H1 (cell line): ENCODE measurements around the gene SLIT3. TPM values are rescaled to one million over a fixed set of nuclear protein-coding genes. Genes with fewer than 3 reads are reported as not detected.

ENCODE experiments used
- CTCF ChIA-PET: fragments of 300-600 bp; sonication (Branson Sonifier 250); formaldehyde crosslinking; loops from one replicate; lab custom pipeline; 2021; ENCODE audit not compliant: partially characterized antibody; lab: Charles Lee
- POLR2A ChIA-PET: fragments of 300-600 bp; sonication (Branson Sonifier 250); formaldehyde crosslinking; loops from one replicate; lab custom pipeline; 2021; ENCODE audit warnings: inconsistent platforms; ENCODE audit not compliant: partially characterized antibody; lab: Charles Lee
- DNase-seq, 2 experiments: peaks; one replicate each; pipeline versions ENCODE4 v3.0.0 to v3.0.0-alpha.2; 2010 to 2022; ENCODE audit warnings: low spot score in 2 of 2, low read depth in 1 of 2, mixed read lengths in 1 of 2
- FAIRE-seq: peaks from 2 replicates; lab custom pipeline; 2011; peaks lifted over from hg19 to GRCh38; lab: Jason Lieb, UNC
- H2AFZ ChIP-seq: 2 replicates; pipeline ENCODE4 v1.8.1; 2012; ENCODE audit warnings: low read length, inconsistent platforms
- H2AK5ac ChIP-seq: 2 replicates; pipeline ENCODE4 v1.6.1; 2013; ENCODE audit warnings: low read depth, low read length
- H2BK120ac ChIP-seq: replicated peaks from 2 replicates; pipeline ENCODE3; 2013; ENCODE audit warnings: low read depth, low read length, inconsistent platforms
- H2BK12ac ChIP-seq: 2 replicates; pipeline ENCODE4 v1.6.1; 2013; ENCODE audit warnings: low read depth, low read length
- H2BK15ac ChIP-seq: 2 replicates; pipeline ENCODE4 v1.6.1; 2013; ENCODE audit warnings: low read length
- H2BK20ac ChIP-seq: 2 replicates; pipeline ENCODE4 v1.6.1; 2013; ENCODE audit warnings: low read length
- H2BK5ac ChIP-seq: 2 replicates; pipeline ENCODE4 v1.6.1; 2013; ENCODE audit warnings: low read depth, low read length
- H3K14ac ChIP-seq: 2 replicates; pipeline ENCODE4 v1.6.1; 2013; ENCODE audit warnings: inconsistent platforms; ENCODE audit not compliant: insufficient read length
- H3K18ac ChIP-seq: 2 replicates; pipeline ENCODE4 v1.6.1; 2013; ENCODE audit warnings: low read length; ENCODE audit errors: extremely low read depth
- H3K23ac ChIP-seq: 2 replicates; pipeline ENCODE4 v1.6.1; 2013; ENCODE audit warnings: inconsistent platforms; ENCODE audit not compliant: insufficient read length
- H3K23me2 ChIP-seq: 2 replicates; pipeline ENCODE4 v1.6.1; 2013; ENCODE audit warnings: low read depth, low read length
- H3K27ac ChIP-seq: 2 replicates; pipeline ENCODE4 v1.6.1; 2011; ENCODE audit warnings: low read depth, low read length, inconsistent platforms
- H3K27me3 ChIP-seq, 4 experiments: replicated peaks in 1 of 4; 1 replicate in 1 of 4; 2 replicates in 3 of 4; pipeline versions ENCODE4 v1.6.1 to v1.8.1; 2011 to 2013; ENCODE audit warnings: low read length in 3 of 4, mild to moderate bottlenecking in 3 of 4, inconsistent platforms in 2 of 4, mixed read lengths in 2 of 4, moderate library complexity in 1 of 4; ENCODE audit not compliant: control insufficient read depth in 3 of 4, insufficient read depth in 3 of 4; ENCODE audit errors: extremely low read depth in 1 of 4
- H3K36me3 ChIP-seq, 4 experiments: 2 replicates each; pipeline versions ENCODE4 v1.6.1 to v1.8.1; 2011 to 2013; ENCODE audit warnings: mild to moderate bottlenecking in 4 of 4, low read length in 3 of 4, moderate library complexity in 2 of 4, control low read depth in 1 of 4, inconsistent platforms in 1 of 4; ENCODE audit not compliant: insufficient read depth in 4 of 4, control insufficient read depth in 2 of 4
- H3K4ac ChIP-seq: replicated peaks from 2 replicates; pipeline ENCODE3; 2013; ENCODE audit warnings: low read length, low read depth, mixed read lengths, inconsistent platforms; ENCODE audit not compliant: insufficient read length
- H3K4me1 ChIP-seq, 4 experiments: replicated peaks in 1 of 4; 1 replicate in 1 of 4; 2 replicates in 3 of 4; pipeline versions ENCODE4 v1.6.1 to v1.8.1; 2011 to 2013; ENCODE audit warnings: low read length in 3 of 4, inconsistent platforms in 2 of 4, mixed read lengths in 1 of 4; ENCODE audit not compliant: insufficient read depth in 4 of 4, control insufficient read depth in 3 of 4
- H3K4me2 ChIP-seq, 2 experiments: 2 replicates each; pipeline versions ENCODE4 v1.6.1 to v1.8.1; 2011 to 2013; ENCODE audit warnings: low read depth in 2 of 2, low read length in 2 of 2, control low read depth in 1 of 2, inconsistent platforms in 1 of 2, mild to moderate bottlenecking in 1 of 2; ENCODE audit not compliant: insufficient read depth in 1 of 2
- H3K4me3 ChIP-seq, 4 experiments: fragments of 200-600, 300-600 bp in 1 of 4; sonication (generic), shearing (Covaris generic), sonication (Bioruptor Twin) in 1 of 4; 2 replicates each; pipeline versions ENCODE4 v1.5.1 to v1.8.1; 2011 to 2016; ENCODE audit warnings: low read length in 4 of 4, low read depth in 3 of 4, control low read depth in 2 of 4, inconsistent platforms in 2 of 4, mild to moderate bottlenecking in 2 of 4, mixed read lengths in 1 of 4, moderate library complexity in 1 of 4; ENCODE audit not compliant: insufficient read depth in 2 of 4; ENCODE audit errors: extremely low read depth in 1 of 4
- H3K56ac ChIP-seq: replicated peaks from 2 replicates; pipeline ENCODE3; 2013; ENCODE audit warnings: low read depth, mild to moderate bottlenecking, mixed read lengths, low read length, inconsistent platforms; ENCODE audit not compliant: insufficient read length
- H3K79me1 ChIP-seq: 2 replicates; pipeline ENCODE4 v1.6.1; 2013; ENCODE audit warnings: low read depth, low read length, control low read depth
- H3K79me2 ChIP-seq, 2 experiments: 2 replicates each; pipeline versions ENCODE4 v1.6.1 to v1.8.1; 2012 to 2013; ENCODE audit warnings: low read length in 2 of 2, mild to moderate bottlenecking in 2 of 2, inconsistent platforms in 1 of 2; ENCODE audit not compliant: insufficient read depth in 2 of 2, control insufficient read depth in 1 of 2
- H3K9ac ChIP-seq, 4 experiments: replicated peaks in 1 of 4; 1 replicate in 1 of 4; 2 replicates in 3 of 4; pipeline versions ENCODE4 v1.6.1 to v1.8.1; 2011 to 2013; ENCODE audit warnings: low read depth in 3 of 4, low read length in 3 of 4, control low read depth in 2 of 4, mild to moderate bottlenecking in 2 of 4, moderate library complexity in 2 of 4, inconsistent platforms in 1 of 4; ENCODE audit errors: extremely low read depth in 1 of 4
- H3K9me3 ChIP-seq, 2 experiments: 2 replicates each; pipeline versions ENCODE4 v1.6.1 to v1.8.1; 2012 to 2013; ENCODE audit warnings: mild to moderate bottlenecking in 2 of 2, moderate library complexity in 2 of 2, control low read depth in 1 of 2, inconsistent platforms in 1 of 2, low read depth in 1 of 2, low read length in 1 of 2, mixed read lengths in 1 of 2; ENCODE audit not compliant: insufficient read depth in 2 of 2
- H4K20me1 ChIP-seq, 2 experiments: replicated peaks in 1 of 2; 2 replicates each; pipeline versions ENCODE3 to v1.8.1; 2011 to 2013; ENCODE audit warnings: inconsistent platforms in 2 of 2, low read length in 2 of 2, mild to moderate bottlenecking in 1 of 2; ENCODE audit not compliant: insufficient read depth in 2 of 2, control insufficient read depth in 1 of 2
- H4K5ac ChIP-seq: 2 replicates; pipeline ENCODE4 v1.6.1; 2013; ENCODE audit warnings: low read length, low read depth, mixed read lengths, inconsistent platforms; ENCODE audit not compliant: insufficient read length
- H4K8ac ChIP-seq: 2 replicates; pipeline ENCODE4 v1.8.0; 2013; ENCODE audit warnings: mild to moderate bottlenecking, moderate library complexity, low read length, inconsistent platforms; ENCODE audit not compliant: insufficient read depth; ENCODE audit errors: extremely low read depth
- H4K91ac ChIP-seq: replicated peaks from 2 replicates; pipeline ENCODE3; 2013; ENCODE audit warnings: low read length, mixed read lengths, inconsistent platforms; ENCODE audit not compliant: insufficient read length
- BACH1 ChIP-seq: IDR thresholded peaks from 2 replicates; pipeline ENCODE4 v1.6.1; 2012; ENCODE audit warnings: low read length, improper control_type of control experiment
- BRCA1 ChIP-seq: IDR thresholded peaks from 2 replicates; pipeline ENCODE4 v1.6.1; 2012; ENCODE audit warnings: low read depth, low read length, improper control_type of control experiment
- CBX5 ChIP-seq: fragments of 300-800, 300-1000 bp; sonication (generic); IDR thresholded peaks from 2 replicates; pipeline ENCODE4 v1.7.1; 2016; ENCODE audit warnings: antibody characterized with exemption, low read length, low read depth
- CBX8 ChIP-seq: fragments of 300-800, 300-1000 bp; sonication (generic); IDR thresholded peaks from 2 replicates; pipeline ENCODE4 v1.7.1; 2016; ENCODE audit warnings: low read depth, low read length, borderline replicate concordance
- CHD2 ChIP-seq: IDR thresholded peaks from 2 replicates; pipeline ENCODE4 v1.6.1; 2012; ENCODE audit warnings: low read length, improper control_type of control experiment
- CREB1 ChIP-seq: IDR thresholded peaks from 2 replicates; pipeline ENCODE4 v1.6.1; 2012; ENCODE audit warnings: inconsistent platforms
- HDAC6 ChIP-seq: IDR thresholded peaks from one replicate; pipeline ENCODE4 v1.7.1; 2012; ENCODE audit warnings: low read depth, mild to moderate bottlenecking, inconsistent platforms, low read length, moderate library complexity
- NRF1 ChIP-seq: IDR thresholded peaks from 2 replicates; pipeline ENCODE4 v1.6.1; 2011; ENCODE audit warnings: mild to moderate bottlenecking, low read depth, low read length, improper control_type of control experiment
- PHF8 ChIP-seq: fragments of 200-600 bp; sonication (generic); conservative IDR thresholded peaks from 2 replicates; pipeline ENCODE4 v1.7.1; 2012; ENCODE audit warnings: low read depth, mild to moderate bottlenecking, inconsistent platforms, low read length, moderate library complexity
- RBBP5 ChIP-seq: IDR thresholded peaks from 2 replicates; pipeline ENCODE4 v1.7.1; 2012; ENCODE audit warnings: low read depth, mild to moderate bottlenecking, inconsistent platforms, low read length, moderate library complexity, borderline replicate concordance
- RFX5 ChIP-seq: IDR thresholded peaks from 2 replicates; pipeline ENCODE4 v1.6.1; 2011; ENCODE audit warnings: low read depth, low read length, improper control_type of control experiment, borderline replicate concordance
- SAP30 ChIP-seq: fragments of 300-600 bp; sonication (generic); IDR thresholded peaks from 2 replicates; pipeline ENCODE4 v1.7.1; 2012; ENCODE audit warnings: low read length, moderate library complexity, mild to moderate bottlenecking, inconsistent platforms; ENCODE audit not compliant: insufficient read depth, insufficient replicate concordance
- SRF ChIP-seq: IDR thresholded peaks from 2 replicates; pipeline ENCODE4 v1.6.1; 2011; ENCODE audit warnings: mild to moderate bottlenecking, low read depth, low read length, moderate library complexity
- TBP ChIP-seq: IDR thresholded peaks from 2 replicates; pipeline ENCODE4 v1.6.1; 2011; ENCODE audit warnings: low read depth, low read length, improper control_type of control experiment
- TEAD4 ChIP-seq: IDR thresholded peaks from 2 replicates; pipeline ENCODE4 v1.6.1; 2012; ENCODE audit warnings: low read depth, low read length, inconsistent platforms, mixed read lengths
- WGBS, 2 experiments: shearing (Covaris generic) in 1 of 2; methylation state at CpG; one replicate each; pipeline versions ENCODE4 v1.1.6 to v1.1.7; 2013 to 2015; ENCODE audit warnings: low lambda C conversion rate in 2 of 2, mixed read lengths in 2 of 2, inconsistent platforms in 1 of 2, low coverage in 1 of 2, missing lambda C conversion rate in 1 of 2; ENCODE audit not compliant: insufficient replicate concordance in 2 of 2, insufficient coverage in 1 of 2, insufficient read length in 1 of 2; ENCODE audit errors: extremely low coverage in 1 of 2, missing lambda C conversion rate in 1 of 2; 5-methylcytosine and 5-hydroxymethylcytosine counted together
- polyA plus RNA-seq, 7 experiments: library from polyadenylated mRNA; depleted of rRNA in 3 of 7; stranded (reverse) in 5 of 7; unstranded in 2 of 7; fragments of >200 nt in 5 of 7; fragments of 200-250 nt in 2 of 7; gene quantifications; 1 replicate in 5 of 7; 2 replicates in 1 of 7; 4 replicates in 1 of 7; pipeline versions ENCODE4 v1.2.1 to v1.2.3, GENCODE V29; 2011 to 2013; ENCODE audit warnings: missing spikeins in 2 of 7, mixed read lengths in 2 of 7
- total RNA-seq: library from RNA; stranded (reverse); fragmentation: NEBNext Ultra II Directional; extraction: Animal tissue kit (Norgen Biotek cat#: 25700); gene quantifications from 2 replicates; pipeline ENCODE4 v1.2.1, GENCODE V29; 2021

Gene SLIT3
- total and polyA plus RNA-seq, 2 of the 8 experiments (the other 6 are each of a cell fraction or from before 2014, with no cell fraction given), result 1.1 to 1.2 TPM

GRCh38 chr5:168869615-168870227, 431.2 kb downstream of the SLIT3 start:
- Histone ChIP-seq H4K91ac (no peak overlapping the region), H2AFZ (no peak overlapping the region), H3K4ac (no peak overlapping the region), H2BK20ac (no peak overlapping the region), H2BK5ac (no peak overlapping the region), H2BK12ac (no peak overlapping the region), H3K79me2 (no peaks in the 10 kb centered on the region), H3K27me3 (peaks cover 0 to 1% (median 0%) of the 10 kb centered on the region in 4 experiments; a peak in 1 of 7 replicates), H3K27ac (no peak overlapping the region), H4K20me1 (no peaks in the 10 kb centered on the region), H4K8ac (no peak overlapping the region), H3K9ac (no peak overlapping the region), H2AK5ac (no peak overlapping the region), H3K23me2 (no peaks in the 10 kb centered on the region), H3K4me3 (no peak overlapping the region), H4K5ac (no peak overlapping the region), H3K14ac (no peak overlapping the region), H3K23ac (no peak overlapping the region), H3K4me2 (no peak overlapping the region), H3K18ac (no peak overlapping the region), H3K36me3 (no peaks in the 10 kb centered on the region), H3K9me3 (no peaks in the 10 kb centered on the region), H2BK120ac (no peak overlapping the region), H3K56ac (no peak overlapping the region), H3K79me1 (no peaks in the 10 kb centered on the region), H2BK15ac (no peak overlapping the region), H3K4me1 (peaks cover 0 to 4% (median 0%) of the 10 kb centered on the region in 4 experiments; a peak in 3 of 7 replicates)
- WGBS, 2 experiments, result 90% methylated on average over 12 of the region's 12 CpGs; no CpG with 5 or more reads in 1 of the 2 experiments
- ChIA-PET POLR2A (no interaction called here), CTCF (interaction anchor here (1.1 to 1.3 kb wide), 2 partner anchors 10 to 12 kb away, joined by 3 read pairs; no protein-coding TSS in a partner anchor)
- FAIRE-seq (no peak), DNase-seq (no peak)
- TF ChIP-seq SRF (no peak), CBX8 (no peak), HDAC6 (no peak), BRCA1 (no peak), CREB1 (no peak), CBX5 (no peak), RBBP5 (no peak), SAP30 (no peak), TBP (no peak), NRF1 (no peak), PHF8 (no peak), TEAD4 (no peak), RFX5 (no peak), CHD2 (no peak), BACH1 (no peak)
